SU-DHL-6 (cell line): Measurements from ENCODE around the gene MYO19.

Experiments used
- H2AFZ ChIP-seq: fragments of 200-600 bp; sonication (generic); 2 replicates; pipeline ENCODE4 v1.6.1; 2014; ENCODE audit warnings: low read depth, mild to moderate bottlenecking, moderate library complexity, mixed read lengths, antibody characterized with exemption, low read length; ENCODE audit not compliant: severe bottlenecking
- H3F3A ChIP-seq: fragments of 200-600 bp; shearing (Covaris generic); 2 replicates; pipeline ENCODE4 v1.6.0; 2016; ENCODE audit warnings: antibody characterized with exemption, mild to moderate bottlenecking; ENCODE audit not compliant: insufficient read depth
- H3K27ac ChIP-seq: fragments of 200-600 bp; sonication (generic); 2 replicates; pipeline ENCODE4 v1.5.1; 2016; ENCODE audit warnings: low read depth, mild to moderate bottlenecking, low read length, moderate library complexity, mixed read lengths
- H3K27me3 ChIP-seq: fragments of 200-600 bp; sonication (generic), shearing (Covaris generic); 2 replicates; pipeline ENCODE4 v1.6.0; 2014; ENCODE audit warnings: mild to moderate bottlenecking, low read length
- H3K36me3 ChIP-seq: fragments of 200-600 bp; sonication (generic); 2 replicates; pipeline ENCODE4 v1.6.1; 2014; ENCODE audit warnings: mild to moderate bottlenecking, low read length, mixed read lengths
- H3K4me2 ChIP-seq: fragments of 300-600, 200-600 bp; shearing (Covaris generic), sonication (generic); 2 replicates; pipeline ENCODE4 v1.6.0; 2014; ENCODE audit warnings: low read length, low read depth, mild to moderate bottlenecking; ENCODE audit not compliant: poor library complexity, severe bottlenecking
- H3K4me3 ChIP-seq: fragments of 200-600 bp; sonication (generic); 2 replicates; pipeline ENCODE4 v1.5.1; 2014; ENCODE audit warnings: antibody characterized with exemption, low read length, mild to moderate bottlenecking, mixed read lengths; ENCODE audit not compliant: insufficient read depth, poor library complexity, severe bottlenecking
- H3K79me2 ChIP-seq: fragments of 200-600 bp; sonication (generic); 2 replicates; pipeline ENCODE4 v1.6.1; 2014; ENCODE audit warnings: mild to moderate bottlenecking, low read length, moderate library complexity; ENCODE audit not compliant: insufficient read depth
- H3K9ac ChIP-seq: fragments of 200-600 bp; sonication (generic); 2 replicates; pipeline ENCODE4 v1.7.0; 2014; ENCODE audit warnings: mild to moderate bottlenecking, low read length
- H3K9me2 ChIP-seq: fragments of 200-600 bp; sonication (generic); replicated peaks from 2 replicates; pipeline ENCODE4 v1.6.1; 2014; ENCODE audit warnings: low read length; ENCODE audit not compliant: insufficient read depth
- H3K9me3 ChIP-seq: fragments of 200-600 bp; sonication (generic); 2 replicates; pipeline ENCODE4 v1.6.1; 2014; ENCODE audit warnings: low read length, mixed read lengths; ENCODE audit not compliant: insufficient read depth
- H4K20me1 ChIP-seq: fragments of 200-600 bp; sonication (generic); 2 replicates; pipeline ENCODE4 v1.6.1; 2014; ENCODE audit warnings: low read depth, mild to moderate bottlenecking, antibody characterized with exemption, low read length, moderate library complexity, mixed read lengths
- EZH2phosphoT487 ChIP-seq: fragments of 200-600 bp; sonication (generic), shearing (Covaris generic); conservative IDR thresholded peaks from 2 replicates; pipeline ENCODE4 v1.6.1; 2018; ENCODE audit warnings: mild to moderate bottlenecking, antibody characterized with exemption, low read length, moderate library complexity, mixed read lengths
- TF ChIP-seq, protein P1 (sequence below): fragments of 200-600 bp; sonication (generic); IDR thresholded peaks from one replicate; pipeline ENCODE4 v1.5.1; 2017; ENCODE audit warnings: antibody characterized with exemption, mild to moderate bottlenecking, low read length, moderate library complexity; ENCODE audit not compliant: insufficient read depth, poor library complexity, severe bottlenecking

MYO19 gene

DNA sequence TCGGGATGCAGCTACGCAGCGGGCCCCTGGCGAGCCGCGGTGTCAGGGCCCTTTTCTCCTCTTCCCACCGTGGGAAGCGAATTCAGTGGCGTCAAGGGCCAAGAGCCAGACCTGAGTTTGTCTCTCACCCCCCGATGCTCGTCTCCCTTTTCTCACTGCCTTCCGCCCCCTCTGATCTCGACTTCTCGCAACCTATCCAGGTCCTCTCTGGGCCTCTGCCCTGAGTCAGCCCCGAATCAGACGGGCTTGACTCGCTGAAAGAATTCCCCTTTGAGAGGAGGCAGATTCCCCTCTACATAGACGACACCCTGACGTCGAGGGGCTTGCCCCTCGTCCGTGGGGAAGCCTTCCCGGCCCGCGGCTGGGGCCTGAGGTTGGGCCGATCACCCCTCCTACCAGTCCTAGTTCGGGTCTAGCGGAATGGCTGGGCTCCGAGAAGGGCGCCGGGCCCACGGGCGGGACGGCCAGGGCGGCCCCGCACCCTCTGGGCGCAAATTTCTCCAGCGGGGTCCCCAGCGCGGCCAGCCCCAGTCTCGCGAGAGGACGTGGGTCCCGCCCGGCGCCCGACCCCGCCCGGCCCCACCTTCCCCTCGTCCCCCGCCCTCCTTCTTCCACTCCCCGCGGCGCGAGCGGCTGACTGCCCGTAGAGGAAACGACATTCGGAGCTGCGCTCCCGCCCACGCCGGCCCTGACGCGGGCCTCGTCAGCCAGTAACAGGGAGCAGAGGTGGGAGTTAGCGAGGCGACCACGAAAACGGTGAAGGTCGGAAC, 9.8 kb upstream of the MYO19 start, which contains the start of gene GGNBP2:
TSS of gene GGNBP2 (plus strand) at position 613 of the 770 bp plus-strand sequence. CDS start 806 bp downstream, outside the sequence.
- Histone ChIP-seq H3K4me3 (peak within 1 kb of the TSS; percentile 87), H4K20me1 (peaks cover 9% of the 10 kb centered on the region; the same call in 1 of the 2 replicates), H2AFZ (peak within 1 kb of the TSS; percentile 91), H3K27me3 (no peaks in the 10 kb centered on the region), H3K4me2 (peak within 1 kb of the TSS; percentile 94), H3K27ac (peak within 1 kb of the TSS; percentile 92), H3K9me3 (no peaks in the 10 kb centered on the region), H3F3A (peaks cover 53% of the 10 kb centered on the region), H3K9ac (peak within 1 kb of the TSS; percentile 99), H3K79me2 (peaks cover 57% of the 10 kb centered on the region), H3K9me2 (no peaks in the 10 kb centered on the region), H3K36me3 (peaks cover 11% of the 10 kb centered on the region; the same call in 1 of the 2 replicates)
- TF ChIP-seq EZH2phosphoT487, result no peak
- TF ChIP-seq, protein P1, sequence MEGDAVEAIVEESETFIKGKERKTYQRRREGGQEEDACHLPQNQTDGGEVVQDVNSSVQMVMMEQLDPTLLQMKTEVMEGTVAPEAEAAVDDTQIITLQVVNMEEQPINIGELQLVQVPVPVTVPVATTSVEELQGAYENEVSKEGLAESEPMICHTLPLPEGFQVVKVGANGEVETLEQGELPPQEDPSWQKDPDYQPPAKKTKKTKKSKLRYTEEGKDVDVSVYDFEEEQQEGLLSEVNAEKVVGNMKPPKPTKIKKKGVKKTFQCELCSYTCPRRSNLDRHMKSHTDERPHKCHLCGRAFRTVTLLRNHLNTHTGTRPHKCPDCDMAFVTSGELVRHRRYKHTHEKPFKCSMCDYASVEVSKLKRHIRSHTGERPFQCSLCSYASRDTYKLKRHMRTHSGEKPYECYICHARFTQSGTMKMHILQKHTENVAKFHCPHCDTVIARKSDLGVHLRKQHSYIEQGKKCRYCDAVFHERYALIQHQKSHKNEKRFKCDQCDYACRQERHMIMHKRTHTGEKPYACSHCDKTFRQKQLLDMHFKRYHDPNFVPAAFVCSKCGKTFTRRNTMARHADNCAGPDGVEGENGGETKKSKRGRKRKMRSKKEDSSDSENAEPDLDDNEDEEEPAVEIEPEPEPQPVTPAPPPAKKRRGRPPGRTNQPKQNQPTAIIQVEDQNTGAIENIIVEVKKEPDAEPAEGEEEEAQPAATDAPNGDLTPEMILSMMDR, result no peak

DNA sequence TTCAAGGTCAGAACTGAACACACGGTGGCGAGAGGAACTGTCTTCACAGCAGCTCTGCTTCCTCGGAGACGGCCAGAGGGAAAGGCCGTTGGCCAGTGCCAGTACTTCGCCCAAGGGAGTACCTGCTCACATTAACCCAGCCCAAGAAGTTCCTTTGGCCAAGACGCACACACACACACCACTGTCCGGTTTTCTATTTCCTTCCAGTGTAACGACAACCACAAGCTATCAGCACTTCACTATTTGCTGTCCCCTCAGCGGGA, 9.3 kb upstream of the MYO19 start:
- Histone ChIP-seq H3K9ac (peak overlapping the region; percentile 99), H3K9me2 (no peaks in the 10 kb centered on the region), H3K4me3 (peak overlapping the region; percentile 87), H3K4me2 (peak overlapping the region; percentile 64), H3K36me3 (peaks cover 9% of the 10 kb centered on the region; the same call in 1 of the 2 replicates), H3K9me3 (no peaks in the 10 kb centered on the region), H4K20me1 (peaks cover 8% of the 10 kb centered on the region; the same call in 1 of the 2 replicates), H3K27ac (peak overlapping the region; percentile 92), H3K79me2 (peaks cover 52% of the 10 kb centered on the region), H3F3A (peaks cover 50% of the 10 kb centered on the region), H3K27me3 (no peaks in the 10 kb centered on the region), H2AFZ (peak overlapping the region; percentile 91)
- TF ChIP-seq, protein P1, result no peak

GRCh38 chr17:36542755-36543154, 8.1 kb upstream of the MYO19 start:
- H3K9me3 ChIP-seq, result no peaks in the 10 kb centered on the region
- H3K4me2 ChIP-seq, result no peak overlapping the region
- H3K27ac ChIP-seq, result no peak overlapping the region
- H3K79me2 ChIP-seq, result peaks cover 45% of the 10 kb centered on the region
- H3K9me2 ChIP-seq, result no peaks in the 10 kb centered on the region
- no peak overlapping the region for H3K4me3 ChIP-seq
- no peak overlapping the region for H3K9ac ChIP-seq
- H2AFZ ChIP-seq, result no peak overlapping the region
- H3K27me3 ChIP-seq, result no peaks in the 10 kb centered on the region
- peaks cover 50% of the 10 kb centered on the region for H3F3A ChIP-seq
- H3K36me3 ChIP-seq, result peaks cover 12% of the 10 kb centered on the region; the same call in 1 of the 2 replicates
- TF ChIP-seq, protein P1, result no peak
- TF ChIP-seq EZH2phosphoT487, result no peak
- H4K20me1 ChIP-seq, result peaks cover 6% of the 10 kb centered on the region; the same call in 1 of the 2 replicates
